Kidney (tissue), 14 donors: ENCODE data around the gene TAF8. TPM values are rescaled to one million over a fixed set of nuclear protein-coding genes. Genes with fewer than 3 reads are reported as not detected.

Experiments
- DNase-seq, 5 donors: peaks; one replicate each; pipeline ENCODE4 v3.0.0-alpha.2; 2013 to 2020
- FAIRE-seq: peaks from 2 replicates; lab custom pipeline; 2012; peaks lifted over from hg19 to GRCh38; lab: Jason Lieb, UNC
- H3K27ac ChIP-seq, 2 donors: one replicate each; pipeline ENCODE4 v1.7.0; 2013; ENCODE audit warnings: low read depth in 2 of 2, low read length in 2 of 2, inconsistent platforms in 1 of 2
- H3K27me3 ChIP-seq: one replicate; pipeline ENCODE4 v1.7.1; 2013; ENCODE audit warnings: low read length, inconsistent platforms; ENCODE audit not compliant: control insufficient read depth, insufficient read depth
- H3K36me3 ChIP-seq, 3 donors: one replicate each; pipeline versions ENCODE4 v1.7.0 to v1.7.1; 2013; ENCODE audit warnings: low read length in 3 of 3, control low read depth in 1 of 3, inconsistent platforms in 1 of 3; ENCODE audit not compliant: insufficient read depth in 3 of 3, control insufficient read depth in 2 of 3
- H3K4me1 ChIP-seq, 3 donors: one replicate each; pipeline versions ENCODE4 v1.7.0 to v1.7.1; 2013; ENCODE audit warnings: low read length in 3 of 3, inconsistent platforms in 1 of 3, low read depth in 1 of 3; ENCODE audit not compliant: control insufficient read depth in 2 of 3, insufficient read depth in 2 of 3
- H3K4me3 ChIP-seq, 3 donors: one replicate each; pipeline versions ENCODE4 v1.7.0 to v1.8.1; 2013; ENCODE audit warnings: low read length in 3 of 3, control low read depth in 1 of 3, inconsistent platforms in 1 of 3
- H3K9ac ChIP-seq, 3 donors: one replicate each; pipeline versions ENCODE4 v1.7.0 to v1.7.1; 2013; ENCODE audit warnings: low read length in 3 of 3, control low read depth in 1 of 3, inconsistent platforms in 1 of 3
- H3K9me3 ChIP-seq, 3 donors: one replicate each; pipeline versions ENCODE4 v1.7.0 to v1.7.1; 2013; ENCODE audit warnings: low read length in 3 of 3, control low read depth in 1 of 3, inconsistent platforms in 1 of 3; ENCODE audit not compliant: control insufficient read depth in 2 of 3, insufficient read depth in 1 of 3
- intact Hi-C: fragments of 100-400 bp; cut with DNase I; formaldehyde crosslinking; loops from one replicate; pipeline ENCODE4 v1.11.1; 2022
- polyA plus RNA-seq: library from polyadenylated mRNA; stranded (reverse); fragments of 350-450 nt; fragmentation: Illumina TruSeq; extraction: RNeasy Lipid Tissue Mini Kit (QIAGEN cat#74804); gene quantifications from one replicate; pipeline ENCODE4 v1.2.3, GENCODE V29; 2014; ENCODE audit warnings: low read depth, low replicate concordance; ENCODE audit not compliant: insufficient read depth
- total RNA-seq: library from RNA; stranded (reverse); fragmentation: NEBNext Ultra II Directional; extraction: Animal tissue kit (Norgen Biotek cat#: 25700); gene quantifications from one replicate; pipeline ENCODE4 v1.2.1, GENCODE V29; 2021
- TF ChIP-seq, protein P1 (sequence below): IDR thresholded peaks from 3 replicates; pipeline ENCODE4 v1.5.1; 2012; ENCODE audit warnings: mild to moderate bottlenecking, moderate library complexity, borderline replicate concordance; ENCODE audit not compliant: insufficient read depth; ENCODE audit errors: extremely low read depth
- donor health status: control.
- donor health status: control.
- donor health status: control.
- donor health status: control.
- donor health status: control.
- donor health status: DM: yes; HTN: yes; CAD: no.
- donor health status: Normal renal cell carcinoma (clear cell type).

Gene TAF8
- total and polyA plus RNA-seq, 2 donors from 2014 or later, result 16.3 to 32.0 TPM

DNA sequence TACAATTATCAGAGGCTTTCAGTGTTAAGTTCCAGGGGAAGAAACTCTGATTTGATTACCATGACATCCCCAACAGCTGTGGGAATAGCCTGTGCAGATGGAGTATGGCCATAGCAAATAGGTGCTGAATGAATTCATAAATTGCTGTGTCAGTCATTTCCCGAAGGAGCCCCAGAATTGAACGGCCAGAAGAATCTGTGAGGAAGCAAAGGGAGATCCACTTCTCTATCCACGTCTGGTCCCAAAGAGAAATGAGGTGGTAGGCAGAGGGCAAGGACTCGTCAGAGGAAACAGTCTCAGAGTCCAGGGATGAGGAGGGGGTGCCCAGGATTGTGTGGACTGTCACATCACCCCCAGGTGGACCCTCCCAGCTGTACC, 3.1 kb upstream of the TAF8 start:
- no peaks in the 10 kb centered on the region for H3K27me3 ChIP-seq
- H3K9me3 ChIP-seq, result no peaks in the 10 kb centered on the region
- TF ChIP-seq, protein P1, sequence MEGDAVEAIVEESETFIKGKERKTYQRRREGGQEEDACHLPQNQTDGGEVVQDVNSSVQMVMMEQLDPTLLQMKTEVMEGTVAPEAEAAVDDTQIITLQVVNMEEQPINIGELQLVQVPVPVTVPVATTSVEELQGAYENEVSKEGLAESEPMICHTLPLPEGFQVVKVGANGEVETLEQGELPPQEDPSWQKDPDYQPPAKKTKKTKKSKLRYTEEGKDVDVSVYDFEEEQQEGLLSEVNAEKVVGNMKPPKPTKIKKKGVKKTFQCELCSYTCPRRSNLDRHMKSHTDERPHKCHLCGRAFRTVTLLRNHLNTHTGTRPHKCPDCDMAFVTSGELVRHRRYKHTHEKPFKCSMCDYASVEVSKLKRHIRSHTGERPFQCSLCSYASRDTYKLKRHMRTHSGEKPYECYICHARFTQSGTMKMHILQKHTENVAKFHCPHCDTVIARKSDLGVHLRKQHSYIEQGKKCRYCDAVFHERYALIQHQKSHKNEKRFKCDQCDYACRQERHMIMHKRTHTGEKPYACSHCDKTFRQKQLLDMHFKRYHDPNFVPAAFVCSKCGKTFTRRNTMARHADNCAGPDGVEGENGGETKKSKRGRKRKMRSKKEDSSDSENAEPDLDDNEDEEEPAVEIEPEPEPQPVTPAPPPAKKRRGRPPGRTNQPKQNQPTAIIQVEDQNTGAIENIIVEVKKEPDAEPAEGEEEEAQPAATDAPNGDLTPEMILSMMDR, result no peak
- intact Hi-C loops, result loop anchor here (10.0 kb wide), 2 partner anchors 112 to 262 kb away; partner anchors contain the start of genes PRICKLE4 and TOMM6
- peaks cover 0 to 42% (median 19%) of the 10 kb centered on the region in 3 donors for H3K4me1 ChIP-seq
- H3K36me3 ChIP-seq, result no peaks in the 10 kb centered on the region
- H3K27ac ChIP-seq, result peak overlapping the region in 1 of 2 donors; percentile 90
- H3K4me3 ChIP-seq, result peak overlapping the region in 2 of 3 donors; percentile 5 to 77
- FAIRE-seq (no peak), DNase-seq (no peak)
- peak overlapping the region in 1 of 3 donors; percentile 29 for H3K9ac ChIP-seq

GRCh38 chr6:42047790-42048405, 2.4 kb upstream of the TAF8 start:
- intact Hi-C loops, result loop anchor here (10.0 kb wide), 2 partner anchors 113 to 263 kb away; partner anchors contain the start of genes PRICKLE4 and TOMM6
- Histone ChIP-seq H3K9me3 (no peaks in the 10 kb centered on the region), H3K9ac (peak overlapping the region; percentile 29 to 76 (median 40)), H3K36me3 (peaks cover 0 to 5% (median 0%) of the 10 kb centered on the region in 3 donors), H3K27ac (peak overlapping the region; percentile 74 to 90), H3K4me3 (peak overlapping the region; percentile 68 to 88 (median 77)), H3K4me1 (peaks cover 0 to 47% (median 21%) of the 10 kb centered on the region in 3 donors), H3K27me3 (no peaks in the 10 kb centered on the region)
- no peak for DNase-seq
- no peak for FAIRE-seq
- TF ChIP-seq, protein P1, result no peak

- Histone ChIP-seq H3K27me3 (no peaks in the 10 kb centered on the region), H3K9ac (no peak overlapping the region), H3K4me3 (peak overlapping the region; percentile 68 to 88 (median 77)), H3K27ac (peak overlapping the region; percentile 2 to 90), H3K36me3 (peaks cover 0 to 5% (median 0%) of the 10 kb centered on the region in 3 donors), H3K9me3 (no peaks in the 10 kb centered on the region), H3K4me1 (peaks cover 0 to 45% (median 15%) of the 10 kb centered on the region in 3 donors)
- FAIRE-seq (no peak), DNase-seq (peak in 2 of 5 donors; percentile 71 to 83)
- TF ChIP-seq, protein P1, result no peak
- intact Hi-C loops, result loop anchor here (10.0 kb wide), 2 partner anchors 114 to 264 kb away; partner anchors contain the start of genes PRICKLE4 and TOMM6
These were observed 1.1 kb upstream of the TAF8 start for GRCh38 chr6:42049116-42049809.
